SK-MEL-5 (cell line): ENCODE data around the gene PKDCC. TPM values are rescaled to one million over a fixed set of nuclear protein-coding genes. Genes with fewer than 3 reads are reported as not detected.
"Not testable (repeated sequence)": the region's sequence is repeated elsewhere in the genome, so short reads cannot be mapped to it uniquely, and the experiment has no call there.

Experiments
- DNase-seq: peaks from one replicate; pipeline ENCODE4 v3.0.0-alpha.2; 2016; ENCODE audit warnings: low read depth, low spot score
- in situ Hi-C: cut with HindIII; loops from 2 replicates; pipeline ENCODE4 v1.10.0; 2016; ENCODE audit warnings: low sequenced_read_pairs, high pct_unique_total_duplicates, low pct_unique_long_range_greater_than_20kb
- total RNA-seq: library from RNA; depleted of rRNA; stranded (reverse); fragments of >200 nt; shearing (Covaris generic); gene quantifications from 2 replicates; pipeline ENCODE4 v1.2.3, GENCODE V29; 2014

Gene PKDCC
- total RNA-seq, 1 experiment from 2014 or later: 15.1 TPM

- in situ Hi-C loops: no loop called here
- DNase-seq: no peak
Measured at GRCh38 chr2:42055573-42056514, 8.0 kb downstream of the PKDCC start.

DNA sequence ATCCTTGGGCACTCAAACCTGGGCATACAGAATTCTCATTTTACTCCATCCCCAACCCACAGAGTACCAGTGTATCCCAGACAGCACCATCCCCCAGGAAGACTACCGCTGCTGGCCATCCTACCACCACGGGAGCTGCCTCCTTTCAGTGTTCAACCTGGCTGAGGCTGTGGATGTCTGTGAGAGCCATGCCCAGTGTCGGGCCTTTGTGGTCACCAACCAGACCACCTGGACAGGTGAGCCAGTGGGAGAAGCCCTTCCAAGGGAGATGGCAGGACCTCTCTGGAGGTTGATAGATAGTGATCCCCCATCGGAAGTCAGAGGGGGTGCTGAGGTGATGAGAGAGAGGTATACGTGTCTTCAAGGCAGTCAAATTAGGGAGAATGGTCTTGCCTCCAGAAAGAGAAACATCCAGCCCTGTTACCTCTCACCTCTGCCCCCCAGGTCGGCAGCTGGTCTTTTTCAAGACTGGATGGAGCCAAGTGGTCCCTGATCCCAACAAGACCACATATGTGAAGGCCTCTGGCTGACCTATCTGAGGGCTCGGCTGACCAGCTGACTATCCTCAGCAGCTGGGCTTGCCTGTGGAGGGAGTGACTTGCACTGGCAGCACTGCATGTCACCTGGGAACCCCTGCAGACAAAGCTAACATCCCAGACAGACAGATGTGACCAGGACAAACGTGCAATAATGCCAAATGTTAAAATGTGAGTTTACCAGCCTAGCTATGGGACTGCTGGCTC lies 9.5 kb downstream of the PKDCC start:
- in situ Hi-C loops: no loop called here
- DNase-seq: no peak

DNA sequence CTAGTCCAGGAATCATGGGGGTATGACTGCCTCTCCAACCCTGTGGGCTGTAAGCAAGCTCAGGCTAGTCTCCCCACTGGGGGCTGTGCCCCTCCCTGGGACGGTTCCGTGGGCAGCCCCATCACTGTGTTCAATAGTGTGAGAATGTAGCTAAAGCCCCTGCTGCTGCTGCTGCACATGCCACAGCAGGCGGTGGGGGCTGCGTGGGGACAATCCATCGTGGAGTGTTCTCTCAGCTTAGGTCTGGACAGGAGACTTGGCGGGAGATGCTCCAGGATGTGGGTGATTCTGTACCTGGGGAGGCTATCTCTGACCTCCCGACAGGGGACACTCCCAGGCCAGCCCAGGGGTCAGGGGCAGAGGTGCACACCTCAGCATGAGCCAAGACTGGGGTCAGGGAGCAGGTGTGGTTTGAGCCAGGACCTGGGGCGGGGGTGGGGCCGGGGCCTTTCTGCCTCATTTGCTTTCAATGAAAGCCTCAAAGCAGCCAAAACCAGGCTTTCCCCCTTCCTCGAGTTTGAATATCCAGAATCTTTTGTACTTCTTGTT lies 10.2 kb downstream of the PKDCC start:
- DNase-seq: no peak
- in situ Hi-C loops: no loop called here

DNA sequence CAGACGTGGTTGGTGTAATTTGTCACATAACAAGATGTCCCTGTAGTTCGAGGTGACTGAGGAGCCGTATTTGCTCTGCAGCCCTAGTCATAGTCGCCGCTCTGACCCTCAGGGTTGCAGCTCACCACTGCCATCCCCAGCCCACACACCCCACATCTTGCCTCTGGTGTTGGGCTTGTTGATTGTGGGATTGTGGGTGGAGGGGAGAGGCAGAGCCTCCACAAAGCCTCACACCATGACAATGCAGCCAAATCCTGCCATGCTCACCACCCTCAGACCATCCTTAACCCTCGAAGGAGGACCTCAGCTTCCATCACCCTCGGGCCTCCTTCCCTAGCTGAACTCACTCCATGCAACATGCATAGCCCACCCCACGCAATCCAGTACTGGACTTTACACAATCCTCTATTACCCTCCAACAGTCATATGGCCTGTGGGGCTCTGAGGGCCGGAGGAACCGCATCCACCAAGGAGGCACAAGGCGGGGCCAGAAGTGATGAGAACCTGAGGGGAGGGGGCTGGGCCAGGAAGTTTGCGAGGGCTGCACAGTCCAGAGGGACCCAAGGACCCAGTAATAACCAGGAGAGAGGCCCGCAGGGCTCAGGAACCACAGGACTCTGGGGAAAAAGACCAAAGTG lies 11.6 kb downstream of the PKDCC start:
- in situ Hi-C loops: no loop called here
- no peak for DNase-seq

- in situ Hi-C loops: no loop called here
- peak; percentile 41 for DNase-seq
Measured at GRCh38 chr2:42060028-42060427, 12.2 kb downstream of the PKDCC start.

DNA sequence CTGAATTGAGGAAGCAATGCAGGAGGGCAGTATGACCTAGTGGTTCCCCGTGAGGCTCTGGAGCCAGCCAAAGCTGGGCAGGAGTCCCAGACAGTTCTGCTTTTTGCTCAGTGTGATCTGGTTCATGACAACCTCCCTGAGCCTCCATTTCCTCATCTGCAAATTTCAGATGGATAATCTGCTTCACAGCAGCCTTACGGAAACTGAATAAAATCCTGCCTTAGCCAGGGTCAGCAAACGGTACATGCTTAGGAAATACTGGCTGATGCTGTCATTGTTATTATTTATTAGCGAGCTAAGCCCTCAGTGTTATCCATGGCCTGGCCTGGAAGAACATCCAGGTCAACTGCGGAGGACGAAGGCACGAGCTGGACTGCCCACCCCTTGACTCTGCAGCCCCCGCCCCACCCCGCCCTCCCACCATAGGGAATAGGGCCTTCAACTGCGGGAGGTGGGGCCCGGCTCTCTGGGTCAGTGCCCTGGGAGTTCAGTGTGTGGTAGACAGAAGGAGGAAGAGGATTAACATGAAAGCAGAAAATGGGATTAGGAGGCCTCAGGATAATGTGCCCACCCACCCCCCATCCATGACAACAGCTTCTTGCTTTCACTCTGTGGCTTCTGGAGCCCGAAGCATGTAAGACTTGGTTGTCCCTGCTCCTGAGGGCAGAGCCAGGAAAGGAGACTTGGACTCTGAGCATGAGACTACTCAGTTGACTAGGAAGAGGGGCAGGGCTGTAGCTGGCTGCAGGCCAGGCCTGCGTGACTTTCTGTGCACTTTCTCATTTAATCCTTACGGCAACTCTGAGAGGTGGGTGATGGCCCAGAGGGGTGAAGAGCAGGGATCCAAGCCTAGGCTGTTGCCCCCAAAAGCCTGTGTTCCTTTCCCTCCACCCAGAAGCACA lies 13.1 kb downstream of the PKDCC start:
- in situ Hi-C loops: no loop called here
- DNase-seq: no peak

- in situ Hi-C loops: no loop called here
- DNase-seq: no peak
Measured at GRCh38 chr2:42061839-42062238, 14.0 kb downstream of the PKDCC start.

GRCh38 chr2:42063431-42064171 lies 15.8 kb downstream of the PKDCC start:
- in situ Hi-C loops: no loop called here
- no peak for DNase-seq

- no peak for DNase-seq
- in situ Hi-C loops: no loop called here
Measured at GRCh38 chr2:42064417-42064942, 16.7 kb downstream of the PKDCC start.

DNA sequence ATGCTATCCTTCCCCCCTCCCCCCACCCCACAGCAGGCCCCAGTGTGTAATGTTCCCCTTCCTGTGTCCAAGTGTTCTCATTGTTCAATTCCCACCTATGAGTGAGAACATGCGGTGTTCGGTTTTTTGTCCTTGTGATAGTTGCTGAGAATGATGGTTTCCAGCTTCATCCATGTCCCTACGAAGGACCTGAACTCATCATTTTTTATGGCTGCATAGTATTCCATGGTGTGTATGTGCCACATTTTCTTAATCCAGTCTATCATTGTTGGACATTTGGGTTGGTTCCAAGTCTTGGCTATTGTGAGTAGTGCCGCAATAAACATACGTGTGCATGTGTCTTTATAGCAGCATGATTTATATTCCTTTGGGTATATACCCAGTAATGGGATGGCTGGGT lies 17.9 kb downstream of the PKDCC start:
- DNase-seq, in situ Hi-C loops: not testable (repeated sequence)

- DNase-seq, in situ Hi-C loops: not testable (repeated sequence)
Measured at GRCh38 chr2:42067001-42067400, 19.2 kb downstream of the PKDCC start.

DNA sequence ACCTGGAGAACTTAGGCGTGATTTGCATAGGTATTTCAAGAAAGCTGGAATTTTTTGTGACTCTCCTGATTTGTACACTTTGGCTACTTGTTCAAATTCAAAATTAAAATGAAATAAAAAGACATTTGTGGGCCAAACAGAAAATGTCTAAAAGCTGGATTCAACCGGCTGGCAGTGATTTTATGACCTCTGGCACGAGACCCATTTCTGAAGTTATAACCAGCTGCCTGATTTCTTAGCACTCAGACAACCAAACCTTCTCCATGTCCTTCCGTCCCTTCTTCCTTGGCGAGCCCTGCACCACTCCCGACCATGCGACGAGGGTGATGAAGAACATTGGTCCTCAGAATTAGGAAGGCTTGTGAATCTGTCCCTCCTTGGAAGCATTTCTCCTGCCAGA lies 19.7 kb downstream of the PKDCC start:
- in situ Hi-C loops: no loop called here
- DNase-seq: no peak

DNA sequence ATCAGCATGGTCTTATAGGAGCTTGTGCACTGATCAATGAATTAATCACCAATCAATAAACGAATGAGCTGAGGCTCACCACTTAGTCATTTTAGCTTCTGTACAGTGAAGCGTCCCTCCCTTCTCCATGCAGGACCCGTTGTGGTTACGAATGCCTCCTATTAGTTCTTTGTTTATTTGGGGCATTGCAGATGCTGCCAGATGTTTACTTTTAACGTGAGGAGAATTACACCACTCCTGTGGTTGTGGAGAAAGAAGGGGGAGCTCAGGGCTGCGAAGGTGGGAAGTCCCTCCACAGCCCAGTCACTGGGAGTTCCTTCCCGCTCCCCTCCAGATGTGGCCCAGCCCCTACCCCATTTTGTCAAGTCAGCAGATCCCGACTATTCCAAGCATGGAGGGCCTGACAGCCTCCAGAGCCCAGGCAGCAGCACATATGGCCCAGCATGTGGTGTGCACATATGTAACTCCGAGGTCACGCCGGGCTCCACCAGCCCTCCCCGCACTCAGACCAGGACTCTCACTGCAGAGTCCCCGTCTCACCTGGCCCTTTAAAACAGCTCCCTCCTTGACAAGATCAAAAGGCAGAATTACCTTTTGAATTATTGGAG lies 20.9 kb downstream of the PKDCC start:
- no peak for DNase-seq
- in situ Hi-C loops: no loop called here

DNA sequence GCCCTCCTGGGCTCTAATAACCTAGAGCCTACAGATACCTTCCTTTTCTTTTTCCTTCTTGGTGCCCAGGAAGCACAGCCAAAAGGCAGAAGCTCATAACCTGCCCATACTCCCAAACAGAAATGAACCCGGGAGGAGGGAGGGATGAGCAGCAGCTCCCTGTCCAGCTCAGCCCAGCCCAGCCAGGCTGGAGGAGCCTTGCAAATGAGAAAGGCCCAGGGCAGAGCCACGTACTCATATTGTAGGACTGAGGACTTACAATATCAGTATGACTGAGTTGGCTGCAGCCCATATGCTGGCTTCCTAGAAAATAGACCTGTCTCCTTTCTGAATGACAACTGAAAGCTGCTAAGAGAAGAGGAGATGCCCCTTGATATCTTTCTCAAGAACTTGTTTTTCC lies 21.7 kb downstream of the PKDCC start:
- in situ Hi-C loops: no loop called here

DNA sequence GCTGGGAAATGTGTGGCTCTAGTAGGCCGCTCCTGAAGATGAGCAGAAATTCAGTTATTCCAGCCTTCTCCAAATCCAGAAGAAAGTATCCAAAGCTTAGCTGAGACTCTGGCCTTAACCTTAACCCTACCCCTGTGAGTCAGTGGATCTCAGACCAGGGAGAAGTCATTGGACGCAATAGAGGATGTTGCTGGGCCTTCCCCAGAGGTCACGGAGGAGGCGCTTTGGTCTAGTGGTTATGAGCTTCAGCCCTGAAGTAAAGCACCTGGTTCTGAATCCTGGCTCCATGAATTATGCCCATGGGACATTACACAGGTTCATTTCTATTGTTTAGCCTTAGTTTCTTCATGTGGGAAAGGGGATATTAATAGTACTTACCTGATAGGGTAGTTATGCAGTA lies 24.0 kb downstream of the PKDCC start:
- in situ Hi-C loops: no loop called here
- no peak for DNase-seq

More for the DNA sequence above, 21.7 kb downstream of the PKDCC start:
- no peak for DNase-seq
